A172 (cell line): ENCODE data around the gene SPTBN4. TPM values are rescaled to one million over a fixed set of nuclear protein-coding genes. Genes with fewer than 3 reads are reported as not detected.

Experiments used
- DNase-seq: peaks from one replicate; pipeline ENCODE4 v3.0.0-alpha.2; 2015; ENCODE audit warnings: low spot score
- total RNA-seq: library from RNA; depleted of rRNA; stranded (reverse); fragments of >200 nt; shearing (Covaris generic); gene quantifications from 2 replicates; pipeline ENCODE4 v1.2.3, GENCODE V29; 2014

Gene SPTBN4
- total RNA-seq, 1 experiment from 2014 or later, result 2.2 TPM

DNA sequence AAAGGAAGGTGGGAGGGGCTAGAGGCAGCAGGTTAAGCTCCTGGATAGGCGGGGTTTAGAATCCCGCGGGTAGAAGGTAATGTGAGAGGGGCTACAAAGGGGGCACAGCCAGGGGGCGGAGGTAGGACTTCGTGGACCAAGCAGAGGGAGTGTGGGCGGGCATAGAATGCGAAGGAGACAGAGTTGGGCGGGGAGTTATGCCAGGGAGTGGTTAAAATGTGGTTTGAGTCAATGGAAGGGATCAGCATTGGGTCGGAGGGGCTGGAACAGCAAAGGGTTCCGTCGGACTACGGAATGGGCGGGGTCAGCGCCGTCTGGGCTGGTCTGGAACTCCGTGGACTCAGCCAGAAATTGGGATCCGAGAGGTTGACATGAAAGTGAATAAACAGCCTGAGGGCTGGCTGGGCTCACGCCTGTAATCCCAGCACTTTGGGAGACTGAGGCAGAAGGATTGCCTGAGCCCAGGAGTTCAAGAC is 137.4 kb downstream of the SPTBN4 start:
- no peak for DNase-seq

DNA sequence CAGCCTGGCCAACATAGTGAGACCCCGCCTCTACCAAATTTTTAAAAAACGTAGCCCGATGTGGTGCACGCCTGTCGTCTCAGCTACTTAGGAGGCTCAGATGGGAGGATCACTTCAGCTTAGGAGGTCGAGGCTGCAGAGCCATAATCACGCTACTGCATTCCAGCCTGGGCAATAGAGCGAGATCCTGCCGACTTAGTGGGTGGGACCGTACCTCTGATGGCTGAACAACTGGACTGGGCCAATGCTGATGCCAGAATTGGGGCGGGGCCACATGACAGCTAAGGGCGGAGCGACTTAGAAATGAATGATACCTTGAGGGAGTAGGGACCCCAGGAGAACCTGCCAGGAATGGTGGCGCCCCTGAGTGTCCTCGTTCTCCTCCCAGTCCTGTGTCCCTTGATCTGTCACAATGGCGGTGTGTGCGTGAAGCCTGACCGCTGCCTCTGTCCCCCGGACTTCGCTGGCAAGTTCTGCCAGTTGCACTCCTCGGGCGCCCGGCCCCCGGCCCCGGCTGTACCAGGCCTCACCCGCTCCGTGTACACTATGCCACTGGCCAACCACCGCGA is 137.9 kb downstream of the SPTBN4 start:
- DNase-seq, result no peak

DNA sequence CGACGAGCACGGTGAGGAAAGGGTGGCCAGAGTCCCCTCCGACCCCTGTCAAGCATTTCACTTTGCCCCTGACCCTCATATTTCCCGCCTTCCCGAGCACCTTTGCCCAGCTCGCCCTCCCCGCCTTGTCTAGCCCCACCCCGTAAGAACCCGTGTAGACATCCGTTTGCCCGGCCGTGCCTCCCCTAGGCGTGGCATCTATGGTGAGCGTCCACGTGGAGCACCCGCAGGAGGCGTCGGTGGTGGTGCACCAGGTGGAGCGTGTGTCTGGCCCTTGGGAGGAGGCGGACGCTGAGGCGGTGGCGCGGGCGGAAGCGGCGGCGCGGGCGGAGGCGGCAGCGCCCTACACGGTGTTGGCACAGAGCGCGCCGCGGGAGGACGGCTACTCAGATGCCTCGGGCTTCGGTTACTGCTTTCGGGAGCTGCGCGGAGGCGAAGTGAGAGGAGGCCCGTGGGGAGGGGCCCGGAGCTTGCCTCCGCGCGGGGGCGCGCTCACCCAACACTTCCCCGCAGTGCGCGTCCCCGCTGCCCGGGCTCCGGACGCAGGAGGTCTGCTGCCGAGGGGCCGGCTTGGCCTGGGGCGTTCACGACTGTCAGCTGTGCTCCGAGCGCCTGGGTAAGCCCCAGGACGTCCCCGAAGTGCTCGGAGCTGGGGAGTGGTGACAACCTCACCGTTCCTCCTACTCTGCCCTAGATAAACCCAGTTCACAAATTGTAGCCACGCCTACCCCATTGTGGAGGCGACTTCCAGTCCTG is 138.6 kb downstream of the SPTBN4 start:
- DNase-seq, result peak; percentile 82

DNA sequence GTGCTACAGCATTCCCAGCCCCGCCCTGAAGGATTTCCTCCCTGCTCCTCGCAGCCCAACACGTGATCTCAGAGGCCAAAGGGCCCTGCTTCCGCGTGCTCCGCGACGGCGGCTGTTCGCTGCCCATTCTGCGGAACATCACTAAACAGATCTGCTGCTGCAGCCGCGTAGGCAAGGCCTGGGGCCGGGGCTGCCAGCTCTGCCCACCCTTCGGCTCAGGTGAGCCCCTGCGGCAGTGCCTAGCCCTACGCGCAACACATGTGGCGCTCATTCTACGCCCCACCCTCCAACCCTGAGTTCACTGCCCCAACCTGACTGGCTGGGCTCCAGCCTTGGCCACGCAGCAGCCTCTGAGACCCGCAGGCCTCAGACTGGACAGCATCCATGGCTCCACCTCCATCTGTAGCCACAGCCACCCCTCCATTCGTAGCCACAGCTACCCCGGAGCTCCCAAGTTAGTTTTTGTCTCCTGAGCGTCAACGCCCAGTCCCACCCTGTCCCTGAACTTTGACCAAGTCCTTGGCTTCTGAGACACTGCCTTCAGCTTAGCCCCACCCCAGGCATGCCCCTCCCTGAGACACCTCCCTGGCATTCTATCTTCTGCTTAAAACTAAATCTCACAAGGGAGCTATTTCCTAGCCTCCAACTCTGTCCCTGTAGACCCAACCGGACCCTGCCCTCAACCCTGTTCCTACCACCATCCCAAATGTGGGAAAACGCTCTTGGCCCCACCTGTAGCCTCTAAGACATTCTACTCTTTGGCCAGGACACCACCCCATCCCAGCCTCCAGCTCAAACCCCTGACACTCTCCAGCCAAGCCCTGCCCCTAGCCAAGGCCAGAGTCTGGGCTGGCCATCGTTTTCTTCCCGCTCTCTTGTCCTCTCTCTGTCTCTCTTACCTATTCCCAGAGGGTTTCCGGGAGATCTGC is 140.8 kb downstream of the SPTBN4 start:
- DNase-seq, result no peak

DNA sequence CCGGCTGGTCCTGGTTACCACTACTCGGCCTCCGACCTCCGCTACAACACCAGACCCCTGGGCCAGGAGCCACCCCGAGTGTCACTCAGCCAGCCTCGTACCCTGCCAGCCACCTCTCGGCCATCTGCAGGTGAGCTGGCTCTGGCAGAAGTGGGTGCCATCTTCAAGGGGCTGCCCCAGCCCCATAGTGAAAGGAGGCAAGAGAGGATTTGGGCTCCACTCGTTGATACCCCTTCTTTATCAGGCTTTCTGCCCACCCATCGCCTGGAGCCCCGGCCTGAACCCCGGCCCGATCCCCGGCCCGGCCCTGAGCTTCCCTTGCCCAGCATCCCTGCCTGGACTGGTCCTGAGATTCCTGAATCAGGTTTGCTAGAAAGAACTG is 141.4 kb downstream of the SPTBN4 start:
- no peak for DNase-seq

DNA sequence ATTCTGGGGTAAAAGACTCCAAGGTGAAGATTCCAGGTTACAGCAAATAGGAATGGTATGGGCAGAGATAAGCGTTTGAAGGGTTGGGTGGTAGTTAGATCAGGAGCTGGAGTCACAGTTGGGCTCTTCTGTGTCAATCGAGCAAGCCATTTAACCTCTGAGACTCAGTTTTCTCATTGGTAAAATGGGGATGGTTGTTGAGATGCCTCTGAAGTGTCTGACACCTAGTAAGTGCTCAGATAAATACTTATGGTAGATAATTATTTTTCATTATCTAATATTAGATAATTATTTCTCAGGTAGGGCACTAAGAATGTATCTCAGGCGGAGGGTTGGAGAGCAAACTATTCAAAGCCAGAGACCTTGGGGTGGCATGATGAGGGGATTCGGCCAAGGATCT is 142.2 kb downstream of the SPTBN4 start:
- DNase-seq, result no peak

DNA sequence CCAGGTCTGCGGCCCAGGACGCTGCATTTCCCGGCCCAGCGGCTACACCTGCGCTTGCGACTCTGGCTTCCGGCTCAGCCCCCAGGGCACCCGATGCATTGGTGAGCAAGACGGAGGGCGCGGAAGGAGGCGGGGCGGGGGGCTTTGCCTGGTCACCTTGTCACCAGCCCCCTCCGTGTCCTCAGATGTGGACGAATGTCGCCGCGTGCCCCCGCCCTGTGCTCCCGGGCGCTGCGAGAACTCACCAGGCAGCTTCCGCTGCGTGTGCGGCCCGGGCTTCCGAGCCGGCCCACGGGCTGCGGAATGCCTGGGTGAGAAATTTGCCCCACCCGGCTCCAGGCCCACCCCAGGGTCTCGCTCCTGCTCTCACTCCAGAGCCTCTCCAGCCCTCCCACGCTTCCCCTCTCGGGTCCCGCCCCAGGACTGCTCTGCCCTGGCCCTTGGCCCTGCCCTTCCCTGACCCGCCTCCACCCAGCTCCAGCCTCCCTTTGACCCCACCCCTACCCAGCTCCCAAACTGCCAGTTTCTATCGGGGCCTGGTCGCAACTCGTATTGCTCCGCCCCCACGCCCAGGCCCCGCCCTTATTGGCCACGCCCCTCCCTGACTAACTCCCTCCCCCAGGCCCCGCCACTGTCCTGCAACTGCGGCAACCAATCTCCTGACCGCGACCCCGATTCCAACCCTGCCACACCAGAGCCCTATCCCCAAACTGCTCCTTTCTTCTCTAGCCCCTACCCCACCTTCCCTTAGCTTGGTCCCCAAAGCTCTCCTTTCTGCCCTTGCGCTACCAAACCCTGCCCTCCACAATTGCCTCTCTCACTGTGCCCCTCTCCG is 143.0 kb downstream of the SPTBN4 start:
- peak; percentile 78 for DNase-seq

DNA sequence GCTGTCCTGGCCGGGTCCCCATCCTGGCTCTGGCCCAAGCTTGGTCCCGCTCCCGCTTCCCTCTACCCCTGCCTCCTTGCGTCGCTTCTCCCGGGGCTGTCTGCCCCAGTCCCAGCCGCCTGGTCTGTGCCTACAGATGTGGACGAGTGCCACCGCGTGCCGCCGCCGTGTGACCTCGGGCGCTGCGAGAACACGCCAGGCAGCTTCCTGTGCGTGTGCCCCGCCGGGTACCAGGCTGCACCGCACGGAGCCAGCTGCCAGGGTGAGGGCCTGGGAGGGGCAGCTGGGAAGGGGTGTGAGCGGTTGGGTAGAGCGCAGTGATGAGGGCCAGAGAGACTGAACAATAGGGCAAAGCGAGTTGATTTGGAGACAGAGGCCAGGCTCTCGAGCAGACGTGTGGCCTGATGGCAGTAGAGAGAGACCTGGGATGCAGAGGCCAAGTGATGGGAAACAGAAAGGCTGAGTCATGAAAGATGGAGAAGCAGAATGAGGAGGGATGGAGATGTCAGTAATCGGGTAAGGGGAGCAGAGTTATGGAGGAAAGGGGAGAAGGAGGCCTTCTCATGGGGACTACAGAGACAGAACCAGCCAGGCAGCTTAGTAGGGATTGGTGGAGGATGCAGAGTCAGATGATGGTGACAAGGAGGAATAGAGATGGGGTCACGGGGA is 143.7 kb downstream of the SPTBN4 start:
- DNase-seq, result no peak

DNA sequence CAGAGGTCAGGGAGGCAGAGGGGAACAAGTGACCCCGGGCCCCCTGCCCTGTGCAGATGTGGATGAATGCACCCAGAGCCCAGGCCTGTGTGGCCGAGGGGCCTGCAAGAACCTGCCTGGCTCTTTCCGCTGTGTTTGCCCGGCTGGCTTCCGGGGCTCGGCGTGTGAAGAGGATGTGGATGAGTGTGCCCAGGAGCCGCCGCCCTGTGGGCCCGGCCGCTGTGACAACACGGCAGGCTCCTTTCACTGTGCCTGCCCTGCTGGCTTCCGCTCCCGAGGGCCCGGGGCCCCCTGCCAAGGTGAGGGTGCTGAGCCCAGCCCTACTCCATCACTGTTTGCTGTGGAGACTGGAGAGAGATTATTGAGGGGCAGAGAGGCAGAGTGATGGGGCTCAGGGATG is 144.3 kb downstream of the SPTBN4 start:
- DNase-seq, result no peak

DNA sequence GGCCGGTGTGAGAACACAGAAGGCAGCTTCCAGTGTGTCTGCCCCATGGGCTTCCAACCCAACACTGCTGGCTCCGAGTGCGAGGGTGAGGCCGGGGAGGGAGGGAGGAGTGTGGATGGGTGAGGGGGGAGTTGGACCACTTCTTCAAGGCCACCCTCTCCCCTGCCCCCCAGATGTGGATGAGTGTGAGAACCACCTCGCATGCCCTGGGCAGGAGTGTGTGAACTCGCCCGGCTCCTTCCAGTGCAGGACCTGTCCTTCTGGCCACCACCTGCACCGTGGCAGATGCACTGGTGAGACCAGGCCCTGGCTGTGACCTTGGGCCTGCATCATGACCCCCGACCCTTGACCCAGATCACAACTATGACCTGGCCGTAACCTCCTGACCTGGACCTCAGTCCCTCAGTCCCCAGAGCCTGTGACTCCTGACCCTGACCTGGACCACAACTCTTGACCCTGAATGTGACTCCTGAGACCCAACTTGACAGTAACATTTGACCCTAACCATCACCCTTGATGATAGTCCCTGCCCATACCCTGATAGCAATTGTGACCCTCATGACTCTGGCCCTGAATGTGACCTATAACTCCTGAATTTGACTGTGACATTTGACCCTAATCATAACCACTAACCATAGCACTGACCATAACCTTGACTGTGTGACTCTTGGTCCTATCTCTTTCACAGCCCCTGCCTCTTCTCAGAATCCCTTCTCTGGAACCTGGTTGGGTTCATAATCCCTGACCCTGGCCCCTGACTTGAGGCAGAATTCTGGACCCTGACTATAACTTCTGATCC is 145.3 kb downstream of the SPTBN4 start:
- no peak for DNase-seq

DNA sequence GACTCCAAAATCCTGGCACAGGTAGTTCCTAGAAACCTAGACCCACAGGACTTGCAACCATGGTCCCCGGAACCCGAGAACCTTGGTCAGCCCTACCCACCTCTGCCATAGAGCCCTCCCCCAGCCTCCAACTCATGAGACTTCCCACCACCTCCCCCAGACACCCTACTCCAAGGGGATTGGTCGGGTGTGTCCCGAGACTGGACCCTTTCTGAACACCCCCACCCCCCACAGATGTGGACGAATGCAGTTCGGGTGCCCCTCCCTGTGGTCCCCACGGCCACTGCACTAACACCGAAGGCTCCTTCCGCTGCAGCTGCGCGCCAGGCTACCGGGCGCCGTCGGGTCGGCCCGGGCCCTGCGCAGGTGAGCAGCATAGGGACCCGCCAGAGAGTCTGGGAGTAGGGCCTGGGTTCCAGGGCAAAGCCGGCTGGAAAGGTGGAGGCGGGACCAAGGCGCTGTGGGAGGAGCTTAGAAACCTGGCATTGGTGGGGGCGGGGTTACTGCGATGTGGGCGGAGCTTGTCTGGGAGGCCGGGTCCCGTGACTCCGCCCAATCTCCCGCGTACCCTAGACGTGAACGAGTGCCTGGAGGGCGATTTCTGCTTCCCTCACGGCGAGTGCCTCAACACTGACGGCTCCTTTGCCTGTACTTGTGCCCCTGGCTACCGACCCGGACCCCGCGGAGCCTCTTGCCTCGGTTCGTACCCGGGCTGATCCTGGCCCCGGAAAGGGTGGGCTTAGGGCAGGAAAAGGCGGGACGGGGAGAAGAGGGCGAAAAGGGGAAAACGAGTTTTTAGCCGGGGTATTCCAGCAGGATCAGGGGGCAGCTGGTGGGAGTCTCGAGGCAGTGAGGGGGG is 146.3 kb downstream of the SPTBN4 start:
- DNase-seq, result no peak

DNA sequence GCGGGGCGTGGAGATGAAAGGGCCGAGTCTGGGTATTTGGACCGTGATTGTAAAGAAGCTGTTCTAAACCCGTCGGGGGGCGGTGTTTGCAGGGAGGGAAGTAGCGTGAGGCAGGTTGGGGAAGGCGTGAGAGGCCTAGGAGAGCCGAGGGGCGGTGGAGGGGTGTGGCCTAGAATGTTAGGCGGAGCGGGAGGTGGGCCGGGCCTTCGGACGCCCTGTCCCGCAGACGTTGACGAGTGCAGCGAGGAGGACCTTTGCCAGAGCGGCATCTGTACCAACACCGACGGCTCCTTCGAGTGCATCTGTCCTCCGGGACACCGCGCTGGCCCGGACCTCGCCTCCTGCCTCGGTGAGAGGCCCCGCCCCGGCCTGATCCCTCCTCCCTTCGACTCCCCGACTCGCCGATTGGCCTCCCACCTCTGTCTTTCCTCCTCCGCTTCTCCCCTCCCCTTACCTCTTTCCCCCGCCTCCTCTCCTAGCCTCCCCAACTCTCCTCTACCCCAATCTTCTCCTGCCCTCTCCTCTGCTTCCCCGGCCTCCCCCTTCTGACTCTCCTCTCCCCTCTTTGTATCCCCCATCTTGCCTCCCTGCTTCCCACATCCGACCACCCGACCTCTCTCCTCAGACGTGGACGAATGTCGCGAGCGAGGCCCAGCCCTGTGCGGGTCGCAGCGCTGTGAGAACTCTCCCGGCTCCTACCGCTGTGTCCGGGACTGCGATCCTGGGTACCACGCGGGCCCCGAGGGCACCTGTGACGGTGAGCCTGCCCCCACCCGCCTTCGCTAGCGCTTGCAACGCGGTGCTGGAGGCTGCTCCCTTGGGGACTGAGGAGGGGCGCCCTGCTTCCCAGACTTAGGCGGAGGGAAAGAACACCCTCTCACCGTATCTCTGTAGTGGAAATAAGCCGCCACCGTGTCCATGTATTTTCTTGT is 147.2 kb downstream of the SPTBN4 start:
- no peak for DNase-seq

DNA sequence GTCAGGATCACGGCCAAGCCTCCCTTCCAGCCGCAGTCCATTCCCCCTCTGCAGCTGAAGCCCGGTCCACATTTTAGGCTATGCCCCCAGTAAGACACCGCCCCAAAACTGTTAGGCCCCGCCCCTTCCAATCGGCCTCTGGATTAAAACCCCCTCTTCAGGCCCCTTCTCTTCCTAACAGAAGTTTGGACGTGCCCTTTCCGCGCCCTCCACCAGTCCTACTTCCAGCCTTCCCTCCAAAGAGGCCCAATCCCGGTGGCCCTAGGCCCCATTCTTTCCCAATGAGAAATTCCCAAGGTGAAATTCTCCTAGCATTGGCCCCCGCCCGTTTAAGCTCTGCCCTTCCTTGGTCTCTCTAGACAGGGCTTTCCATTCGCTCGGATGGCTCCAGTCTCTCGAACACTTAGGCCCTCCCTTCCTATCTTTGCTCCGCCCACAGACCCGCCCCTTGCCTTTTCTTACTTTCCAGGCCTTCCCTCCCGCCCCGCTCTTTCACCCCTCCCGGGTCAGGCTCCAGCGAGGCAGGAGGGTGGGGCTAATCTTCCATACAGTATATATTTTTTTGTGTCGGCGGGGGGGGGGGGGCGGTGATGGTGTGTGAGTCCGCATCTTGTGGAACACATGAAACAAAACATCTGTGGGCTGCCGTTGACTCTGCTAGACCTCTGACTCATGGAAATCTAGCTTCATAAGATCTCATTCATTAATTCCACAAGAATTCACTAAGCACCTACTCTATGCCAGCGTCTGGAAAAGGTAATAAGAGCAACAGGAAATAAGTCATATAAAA is 148.0 kb downstream of the SPTBN4 start:
- DNase-seq, result peak; percentile 98

DNA sequence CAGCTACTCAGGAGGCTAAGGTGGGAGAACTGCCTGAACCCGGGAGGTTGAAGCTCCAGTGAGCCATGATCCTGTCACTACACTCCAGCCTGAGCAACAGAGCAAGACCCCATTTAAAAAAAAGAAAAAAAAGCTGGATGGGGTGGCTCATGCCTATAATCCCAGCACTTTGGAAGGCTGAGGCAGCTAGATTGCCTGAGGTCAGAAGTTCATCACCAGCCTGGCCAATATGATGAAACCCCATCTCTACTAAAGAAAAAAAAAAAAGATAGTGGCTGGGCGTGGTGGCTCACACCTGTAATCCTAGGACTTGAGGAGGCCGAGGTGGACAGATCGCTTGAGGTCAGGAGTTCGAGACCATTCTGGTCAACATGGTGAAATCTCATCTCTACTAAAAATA is 149.4 kb downstream of the SPTBN4 start:
- DNase-seq, result no peak

DNA sequence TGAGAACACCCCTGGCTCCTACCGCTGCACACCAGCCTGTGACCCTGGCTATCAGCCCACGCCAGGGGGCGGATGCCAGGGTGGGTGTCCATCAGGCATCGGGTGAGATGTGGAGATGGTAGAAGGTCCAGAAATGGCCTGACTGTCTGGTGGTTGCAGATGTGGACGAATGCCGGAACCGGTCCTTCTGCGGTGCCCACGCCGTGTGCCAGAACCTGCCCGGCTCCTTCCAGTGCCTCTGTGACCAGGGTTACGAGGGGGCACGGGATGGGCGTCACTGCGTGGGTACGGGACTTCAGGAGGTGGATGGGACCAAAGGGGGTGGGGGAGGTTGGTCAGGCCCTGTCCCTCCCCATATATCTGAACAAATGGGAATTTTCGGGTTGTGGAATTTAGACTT is 150.1 kb downstream of the SPTBN4 start:
- no peak for DNase-seq

DNA sequence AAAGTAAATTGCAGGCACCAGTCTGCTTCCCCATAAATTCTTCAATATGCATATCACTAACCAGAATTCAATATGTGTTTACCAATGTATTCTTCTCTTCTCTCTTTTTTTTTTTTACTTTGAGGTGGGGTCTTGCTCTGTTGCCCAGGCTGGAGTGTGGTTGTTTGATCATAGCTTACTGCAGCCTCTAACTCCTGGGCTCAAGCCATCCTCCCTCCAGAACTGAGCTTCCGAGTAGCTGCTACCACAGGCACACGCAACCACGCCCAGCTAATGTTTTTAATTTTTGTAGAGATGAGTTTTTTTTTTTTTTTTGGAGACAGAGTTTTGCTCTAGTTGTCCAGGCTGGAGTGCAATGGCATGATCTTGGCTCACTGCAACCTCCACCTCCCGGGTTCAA is 151.2 kb downstream of the SPTBN4 start:
- no peak for DNase-seq
